Daoy (cell line): Measurements from ENCODE around the gene TNFRSF18. TPM values are rescaled to one million over a fixed set of nuclear protein-coding genes. Genes with fewer than 3 reads are reported as not detected.

Experiments
- DNase-seq: peaks from one replicate; pipeline ENCODE4 v3.0.0-alpha.2; 2015; ENCODE audit warnings: low read depth
- total RNA-seq: library from RNA; depleted of rRNA; stranded (reverse); fragments of >200 nt; shearing (Covaris generic); gene quantifications from 2 replicates; pipeline ENCODE4 v1.2.3, GENCODE V29; 2014

TNFRSF18 gene
- total RNA-seq, 1 experiment from 2014 or later: 1.9 TPM

- no peak for DNase-seq
These were observed 7.2 kb upstream of the TNFRSF18 start, which contains the start of gene TNFRSF4 for GRCh38 chr1:1213345-1214265. Gene TNFRSF4 (minus strand): TSS chr1:1214153. CDS start chr1:1214127, 26 bp downstream.

DNA sequence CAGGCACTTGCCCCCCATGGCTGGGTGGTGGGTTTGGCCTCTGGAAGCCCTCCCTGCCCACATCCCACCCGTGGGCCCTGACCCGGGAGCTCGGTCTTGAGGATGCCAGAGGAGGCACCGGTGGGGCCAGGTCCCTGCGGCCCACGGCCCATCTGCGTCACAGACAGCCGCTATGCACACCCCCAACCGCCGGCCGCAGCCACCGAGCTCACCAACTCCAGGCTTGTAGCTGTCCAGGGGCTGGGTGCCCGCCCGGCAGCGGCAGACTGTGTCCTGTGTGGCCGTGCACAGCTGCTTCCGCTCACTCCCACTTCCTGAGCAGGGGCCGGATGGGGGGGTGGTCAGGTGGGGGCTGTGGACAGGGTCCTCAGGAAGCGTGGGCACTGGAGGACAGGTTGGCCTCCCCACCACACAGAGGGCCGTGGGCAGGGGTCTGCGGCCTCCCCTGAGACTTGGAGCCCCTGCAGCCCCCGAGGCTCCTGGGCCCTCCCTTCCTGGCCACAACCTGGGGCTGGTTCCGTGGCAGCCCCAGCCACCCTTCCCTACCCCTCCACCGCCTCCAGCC, 6.5 kb upstream of the TNFRSF18 start:
- no peak for DNase-seq

GRCh38 chr1:1211541-1212441, 5.4 kb upstream of the TNFRSF18 start:
- no peak for DNase-seq

GRCh38 chr1:1210726-1211540, 4.5 kb upstream of the TNFRSF18 start:
- no peak for DNase-seq

GRCh38 chr1:1208713-1209433, 2.5 kb upstream of the TNFRSF18 start:
- DNase-seq: peak; percentile 54

- DNase-seq: no peak
These were observed 1.1 kb upstream of the TNFRSF18 start for GRCh38 chr1:1207571-1207892.

- DNase-seq: no peak
These were observed 657 bp upstream of the TNFRSF18 start for GRCh38 chr1:1206966-1207531.

GRCh38 chr1:1205769-1206375, 520 bp downstream of the TNFRSF18 start:
- no peak for DNase-seq

DNA sequence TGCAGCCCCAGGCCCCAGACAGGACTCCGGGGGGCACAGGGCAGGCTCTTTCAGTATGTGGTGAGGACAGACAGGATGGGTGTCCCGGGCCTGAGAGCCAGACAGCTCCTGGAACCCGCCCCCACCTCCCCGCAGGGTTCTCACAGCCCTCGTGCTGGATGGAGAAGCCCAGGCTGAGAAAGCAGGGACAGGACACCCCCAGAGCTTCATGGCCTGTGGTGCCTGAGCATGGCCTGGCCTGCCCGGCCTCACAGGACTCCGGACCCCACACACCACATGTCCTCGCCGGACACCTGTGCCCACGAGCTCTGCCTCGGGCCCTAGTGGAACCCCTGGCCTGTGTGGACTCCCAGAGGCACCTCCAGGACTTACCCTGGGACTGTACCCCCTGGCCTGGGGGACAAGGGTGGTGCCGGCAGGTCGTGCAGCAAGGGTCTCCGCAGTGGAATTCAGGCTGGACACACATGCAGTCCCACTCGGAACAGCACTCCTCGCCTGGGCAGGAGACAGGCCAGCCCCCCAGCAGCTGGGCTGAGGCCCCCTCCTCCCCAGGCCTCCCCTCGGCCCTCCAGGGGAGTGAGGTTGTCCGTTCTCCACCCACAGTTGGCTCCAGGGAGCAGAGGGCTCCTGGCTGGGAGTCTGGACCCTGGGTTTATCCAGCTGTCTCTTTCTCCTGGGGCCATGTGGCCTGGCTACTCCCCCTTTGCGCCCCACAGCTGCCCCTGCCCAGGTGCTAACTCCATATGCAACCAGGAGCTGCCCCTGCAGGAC, 1.2 kb downstream of the TNFRSF18 start:
- no peak for DNase-seq

GRCh38 chr1:1204425-1204920, 1.9 kb downstream of the TNFRSF18 start:
- DNase-seq: no peak

GRCh38 chr1:1203561-1204424, 2.6 kb downstream of the TNFRSF18 start:
- no peak for DNase-seq

- DNase-seq: no peak
These were observed 3.4 kb downstream of the TNFRSF18 start for GRCh38 chr1:1202831-1203560.

GRCh38 chr1:1200876-1201810, 5.2 kb downstream of the TNFRSF18 start:
- DNase-seq: peak; percentile 56

GRCh38 chr1:1199961-1200875, 6.2 kb downstream of the TNFRSF18 start:
- no peak for DNase-seq
